Type B pancreatic cell (in vitro differentiated cells): ENCODE measurements around the gene FUT8. TPM values are rescaled to one million over a fixed set of nuclear protein-coding genes. Genes with fewer than 3 reads are reported as not detected.
A peak's percentile ranks its signal among the peaks of the same experiment; 100 is the strongest.

Experiments used
- DNase-seq: peaks from one replicate; pipeline ENCODE4 v3.0.0; 2021; ENCODE audit warnings: mixed read lengths; ENCODE audit not compliant: unreplicated experiment; ENCODE audit errors: extremely low spot score
- H3K27ac Mint-ChIP-seq: 2 replicates; pipeline ENCODE4 v1.8.0; 2021; ENCODE audit warnings: mild to moderate bottlenecking, mixed read lengths
- H3K27me3 Mint-ChIP-seq: 2 replicates; pipeline ENCODE4 v1.8.0; 2021; ENCODE audit warnings: mixed read lengths
- H3K36me3 Mint-ChIP-seq: 2 replicates; pipeline ENCODE4 v1.8.0; 2021; ENCODE audit warnings: mixed read lengths
- H3K4me1 Mint-ChIP-seq: one replicate; pipeline ENCODE4 v1.8.0; 2021; ENCODE audit warnings: mixed read lengths; ENCODE audit not compliant: unreplicated experiment
- H3K4me3 Mint-ChIP-seq: 2 replicates; pipeline ENCODE4 v1.8.0; 2021; ENCODE audit warnings: mild to moderate bottlenecking, mixed read lengths
- H3K9me3 Mint-ChIP-seq: 2 replicates; pipeline ENCODE4 v1.8.0; 2021; ENCODE audit warnings: mixed read lengths
- CTCF ChIP-seq: fragments of 200-600 bp; sonication (generic); conservative IDR thresholded peaks from 2 replicates; pipeline ENCODE4 v1.5.0; 2021; ENCODE audit warnings: antibody characterized with exemption, mild to moderate bottlenecking
- total RNA-seq: library from RNA; stranded (reverse); gene quantifications from 2 replicates; pipeline ENCODE4 v1.2.1, GENCODE V29; 2021; ENCODE audit warnings: low replicate concordance

FUT8 gene
- total RNA-seq, 1 donor from 2014 or later = 67.4 TPM

GRCh38 chr14:65392296-65392695 is 20.2 kb upstream of the FUT8 start:
- Mint-ChIP-seq H3K36me3 (peaks cover 9% of the 10 kb centered on the region), H3K27ac (peak overlapping the region; percentile 62), H3K4me1 (no peaks in the 10 kb centered on the region), H3K27me3 (no peaks in the 10 kb centered on the region), H3K4me3 (peak overlapping the region; percentile 2), H3K9me3 (peaks cover 21% of the 10 kb centered on the region)
- no peak for TF ChIP-seq CTCF
- DNase-seq = no peak

GRCh38 chr14:65396082-65396910 is 16.2 kb upstream of the FUT8 start:
- DNase-seq = no peak
- H3K4me3 Mint-ChIP-seq = no peak overlapping the region
- no peaks in the 10 kb centered on the region for H3K27me3 Mint-ChIP-seq
- no peak for TF ChIP-seq CTCF
- no peaks in the 10 kb centered on the region for H3K4me1 Mint-ChIP-seq
- H3K27ac Mint-ChIP-seq = no peak overlapping the region
- H3K9me3 Mint-ChIP-seq = peaks cover 21% of the 10 kb centered on the region
- peaks cover 9% of the 10 kb centered on the region for H3K36me3 Mint-ChIP-seq

- Mint-ChIP-seq H3K4me3 (no peak overlapping the region), H3K36me3 (no peaks in the 10 kb centered on the region), H3K27ac (no peak overlapping the region), H3K4me1 (no peaks in the 10 kb centered on the region), H3K27me3 (no peaks in the 10 kb centered on the region), H3K9me3 (no peaks in the 10 kb centered on the region)
- no peak for TF ChIP-seq CTCF
- no peak for DNase-seq
Observed at GRCh38 chr14:65403231-65403630, 9.3 kb upstream of the FUT8 start.

- TF ChIP-seq CTCF = no peak
- H3K36me3 Mint-ChIP-seq = no peaks in the 10 kb centered on the region
- H3K27ac Mint-ChIP-seq = no peak overlapping the region
- no peaks in the 10 kb centered on the region for H3K9me3 Mint-ChIP-seq
- no peak overlapping the region for H3K4me3 Mint-ChIP-seq
- no peak for DNase-seq
- H3K27me3 Mint-ChIP-seq = no peaks in the 10 kb centered on the region
- H3K4me1 Mint-ChIP-seq = peaks cover 9% of the 10 kb centered on the region
Observed at GRCh38 chr14:65408113-65408512, 4.4 kb upstream of the FUT8 start.

- Mint-ChIP-seq H3K4me1 (peaks cover 18% of the 10 kb centered on the region), H3K4me3 (peak overlapping the region; percentile 94), H3K36me3 (no peaks in the 10 kb centered on the region), H3K27me3 (no peaks in the 10 kb centered on the region), H3K27ac (no peak overlapping the region), H3K9me3 (no peaks in the 10 kb centered on the region)
- TF ChIP-seq CTCF = no peak
- DNase-seq = no peak
Observed at GRCh38 chr14:65410640-65411039, 1.9 kb upstream of the FUT8 start.
